Natural killer cell (primary cell): Measurements from ENCODE around the gene SHC2. TPM values are rescaled to one million over a fixed set of nuclear protein-coding genes. Genes with fewer than 3 reads are reported as not detected.

ENCODE experiments used
- ATAC-seq, 3 donors: fragments of 150-1000 bp in 2 of 3; fragments of 200-7000 bp in 1 of 3; cut with Tn5 transposase; 1 replicate in 1 of 3; 2 replicates in 2 of 3; pipeline ENCODE4 v1.10.0; 2021; ENCODE audit warnings: mild to moderate bottlenecking in 2 of 3, moderate library complexity in 2 of 3
- DNase-seq, 2 donors: peaks; one replicate each; pipeline versions ENCODE4 v3.0.0 to v3.0.0-alpha.2; 2013 to 2021; ENCODE audit warnings: mixed read lengths in 1 of 2
- H3K27ac ChIP-seq: one replicate; pipeline ENCODE4 v1.5.1; 2013; ENCODE audit warnings: mild to moderate bottlenecking, low read length
- H3K27me3 ChIP-seq: one replicate; pipeline ENCODE4 v1.6.1; 2013; ENCODE audit warnings: low read length; ENCODE audit not compliant: control insufficient read depth, insufficient read depth
- H3K36me3 ChIP-seq: one replicate; pipeline ENCODE4 v1.6.1; 2013; ENCODE audit warnings: low read length; ENCODE audit not compliant: control insufficient read depth, insufficient read depth
- H3K4me1 ChIP-seq: one replicate; pipeline ENCODE4 v1.6.1; 2013; ENCODE audit warnings: low read length; ENCODE audit not compliant: control insufficient read depth, insufficient read depth
- H3K4me3 ChIP-seq: one replicate; pipeline ENCODE4 v1.5.1; 2013; ENCODE audit warnings: low read length
- H3K9me3 ChIP-seq: one replicate; pipeline ENCODE4 v1.6.1; 2013; ENCODE audit warnings: low read length; ENCODE audit not compliant: control insufficient read depth, insufficient read depth
- H3K27ac Mint-ChIP-seq, 2 donors: one replicate each; pipeline ENCODE4 v1.8.0; 2022; ENCODE audit warnings: mild to moderate bottlenecking in 2 of 2, mixed read lengths in 2 of 2, moderate library complexity in 1 of 2
- H3K27me3 Mint-ChIP-seq, 2 donors: one replicate each; pipeline ENCODE4 v1.8.0; 2022; ENCODE audit warnings: low read depth in 2 of 2, mixed read lengths in 2 of 2
- H3K36me3 Mint-ChIP-seq: one replicate; pipeline ENCODE4 v1.8.0; 2022; ENCODE audit warnings: mixed read lengths
- H3K4me1 Mint-ChIP-seq, 2 donors: one replicate each; pipeline ENCODE4 v1.8.0; 2022; ENCODE audit warnings: mixed read lengths in 2 of 2
- H3K4me3 Mint-ChIP-seq: one replicate; pipeline ENCODE4 v1.8.0; 2022; ENCODE audit warnings: mild to moderate bottlenecking, moderate library complexity, mixed read lengths
- H3K9me3 Mint-ChIP-seq, 2 donors: one replicate each; pipeline ENCODE4 v1.8.0; 2022; ENCODE audit warnings: mixed read lengths in 2 of 2
- CTCF ChIP-seq: fragments of 200-600 bp; IDR thresholded peaks from one replicate; pipeline ENCODE4 v1.8.0; 2022; ENCODE audit warnings: antibody characterized with exemption
- WGBS: methylation state at CpG from one replicate; pipeline ENCODE4 v1.1.7; 2013; ENCODE audit warnings: missing lambda C conversion rate; ENCODE audit not compliant: insufficient coverage; 5-methylcytosine and 5-hydroxymethylcytosine counted together
- intact Hi-C: fragments of 100-400 bp; cut with micrococcal nuclease; formaldehyde crosslinking; loops from one replicate; pipeline ENCODE4 v1.14.2; 2022
- total RNA-seq, 4 donors: library from RNA; stranded (reverse); fragments of 120-200 nt in 1 of 4; gene quantifications; one replicate each; pipeline versions ENCODE4 v1.2.3 to v1.2.4, GENCODE V29; 2013 to 2022

The SHC2 gene
- total RNA-seq, 3 donors from 2014 or later (not counting 1 experiment from before 2014, with no cell fraction given) = 0.75 TPM; not detected in 2

- H3K4me1 Mint-ChIP-seq = no peaks in the 10 kb centered on the region
Observed at GRCh38 chr19:439167-439900, 21.5 kb downstream of the SHC2 start.

GRCh38 chr19:438416-438958, 22.3 kb downstream of the SHC2 start:
- Mint-ChIP-seq H3K27me3 (peaks cover 0 to 6% of the 10 kb centered on the region in 2 donors), H3K36me3 (no peaks in the 10 kb centered on the region), H3K4me1 (no peaks in the 10 kb centered on the region), H3K9me3 (no peaks in the 10 kb centered on the region), H3K27ac (no peak overlapping the region), H3K4me3 (no peak overlapping the region)
- Histone ChIP-seq H3K36me3 (no peaks in the 10 kb centered on the region), H3K27ac (no peak overlapping the region), H3K4me3 (no peak overlapping the region), H3K4me1 (no peaks in the 10 kb centered on the region), H3K27me3 (peaks cover 8% of the 10 kb centered on the region), H3K9me3 (no peaks in the 10 kb centered on the region)
- 76% methylated on average over 29 of the region's 29 CpGs for WGBS
- intact Hi-C loops = no loop called here
- ATAC-seq (no peak), DNase-seq (no peak)
- no peak for TF ChIP-seq CTCF

More at GRCh38 chr19:439167-439900, 21.5 kb downstream of the SHC2 start:
- ATAC-seq = no peak
- Histone ChIP-seq H3K27ac (no peak overlapping the region), H3K27me3 (peaks cover 8% of the 10 kb centered on the region), H3K4me3 (no peak overlapping the region), H3K36me3 (no peaks in the 10 kb centered on the region), H3K4me1 (no peaks in the 10 kb centered on the region), H3K9me3 (no peaks in the 10 kb centered on the region)
- H3K9me3 Mint-ChIP-seq = no peaks in the 10 kb centered on the region
- H3K4me3 Mint-ChIP-seq = no peak overlapping the region
- no peak for TF ChIP-seq CTCF
- 86% methylated on average over 27 of the region's 27 CpGs for WGBS
- peaks cover 0 to 6% of the 10 kb centered on the region in 2 donors for H3K27me3 Mint-ChIP-seq
- no peak overlapping the region for H3K27ac Mint-ChIP-seq
- no peak for DNase-seq
- intact Hi-C loops = no loop called here
- H3K36me3 Mint-ChIP-seq = no peaks in the 10 kb centered on the region

- H3K9me3 Mint-ChIP-seq = no peaks in the 10 kb centered on the region
- no peak for ATAC-seq
- Histone ChIP-seq H3K27ac (no peak overlapping the region), H3K36me3 (no peaks in the 10 kb centered on the region), H3K27me3 (peaks cover 8% of the 10 kb centered on the region), H3K9me3 (no peaks in the 10 kb centered on the region), H3K4me3 (no peak overlapping the region), H3K4me1 (no peaks in the 10 kb centered on the region)
- no peak for DNase-seq
- no peaks in the 10 kb centered on the region for H3K36me3 Mint-ChIP-seq
- intact Hi-C loops = no loop called here
- H3K27me3 Mint-ChIP-seq = peaks cover 0 to 6% of the 10 kb centered on the region in 2 donors
- H3K4me1 Mint-ChIP-seq = no peaks in the 10 kb centered on the region
- H3K27ac Mint-ChIP-seq = no peak overlapping the region
- H3K4me3 Mint-ChIP-seq = no peak overlapping the region
- no peak for TF ChIP-seq CTCF
- WGBS = 88% methylated on average over 22 of the region's 22 CpGs
Observed at GRCh38 chr19:437041-437440, 23.8 kb downstream of the SHC2 start.
